Stimulated activated CD8-positive, alpha-beta memory T cell treated with anti-CD3 and anti-CD28 coated beads, Interleukin-12 subunit alpha, Interleukin-12 subunit beta, amount 100 ng/mL, for 1 hour (primary cell): ENCODE results near the gene CLMP.

Source experiments
- DNase-seq: peaks from one replicate; pipeline ENCODE4 v3.0.0-alpha.2; 2020; ENCODE audit warnings: low read depth

Gene CLMP

GRCh38 chr11:123055191-123055901, 139.7 kb downstream of the CLMP start:
- no peak for DNase-seq

GRCh38 chr11:123054301-123055065, 140.6 kb downstream of the CLMP start:
- no peak for DNase-seq

DNA sequence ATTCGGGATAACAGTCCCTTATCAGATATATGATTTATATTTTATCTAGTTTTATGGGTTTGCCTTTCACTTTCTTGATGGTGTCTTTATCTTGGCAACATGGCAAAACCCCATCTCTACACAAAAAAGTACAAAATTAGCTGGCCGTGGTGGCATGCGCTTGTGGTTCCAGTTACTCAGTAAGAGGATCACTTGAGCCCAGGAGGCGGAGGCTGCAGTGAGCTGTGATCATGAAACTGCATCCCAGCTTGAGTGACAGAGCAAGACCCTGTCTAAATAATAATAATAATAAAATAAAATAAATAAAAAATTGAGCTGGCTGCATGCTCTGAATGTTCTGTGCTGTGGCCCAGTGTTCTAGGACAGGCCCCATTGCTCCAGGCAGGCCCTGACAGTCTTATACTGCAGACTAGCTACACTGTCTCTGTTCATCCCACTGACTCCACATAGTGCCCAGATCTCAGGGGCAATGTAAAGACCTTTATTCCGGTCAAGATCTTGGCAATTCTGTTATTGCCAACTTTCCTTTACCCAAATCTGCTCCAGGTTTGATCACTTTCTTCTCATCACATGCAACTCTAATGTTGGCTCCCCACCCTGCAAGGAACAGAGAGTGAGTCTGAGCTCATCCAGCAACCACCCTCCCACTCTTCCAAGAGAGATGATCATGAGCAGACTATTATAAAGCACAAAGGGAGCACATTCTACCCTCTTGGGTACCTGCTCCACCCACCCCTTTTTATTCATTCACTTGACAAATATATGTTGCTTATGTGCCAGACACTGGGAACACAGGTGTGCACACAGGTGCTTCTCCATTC, 141.9 kb downstream of the CLMP start:
- DNase-seq, result no peak

DNA sequence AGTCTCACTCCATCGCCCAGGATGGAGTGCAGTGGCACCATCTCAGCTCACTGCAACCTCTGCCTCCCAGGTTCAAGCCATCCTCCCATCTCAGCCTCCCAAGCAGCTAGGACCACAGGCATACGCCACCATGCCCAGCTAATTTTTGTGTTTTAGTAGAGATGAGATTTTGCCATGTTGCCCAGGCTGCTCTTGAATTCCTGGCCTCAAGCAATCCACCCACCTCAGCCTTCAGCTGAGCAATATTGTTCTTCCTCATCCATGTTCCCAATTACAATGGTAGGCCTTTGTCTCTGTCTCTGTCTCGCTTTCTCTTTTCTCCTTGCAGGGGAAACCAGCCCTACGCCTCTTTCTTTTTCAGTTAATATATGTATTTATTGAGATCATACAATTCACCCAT, 143.4 kb downstream of the CLMP start:
- no peak for DNase-seq

GRCh38 chr11:123051146-123051545, 143.9 kb downstream of the CLMP start:
- no peak for DNase-seq

DNA sequence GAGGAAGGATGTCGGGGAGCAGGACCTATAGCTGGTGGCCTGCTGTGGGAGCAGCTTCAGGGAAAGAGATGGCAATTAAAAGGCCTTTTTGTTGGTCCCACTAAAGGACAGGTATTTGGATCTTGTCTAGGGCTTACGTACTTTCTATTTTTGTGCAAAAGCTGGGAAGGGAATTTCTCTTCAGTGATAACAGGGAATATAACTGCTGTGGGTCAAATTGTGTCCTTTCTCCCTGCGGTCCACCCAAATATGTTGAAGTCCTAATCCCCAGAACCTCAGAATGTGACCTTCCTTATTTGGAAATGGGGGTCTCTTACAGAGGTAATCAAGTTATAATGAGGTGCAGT, 147.1 kb downstream of the CLMP start:
- DNase-seq, result no peak

DNA sequence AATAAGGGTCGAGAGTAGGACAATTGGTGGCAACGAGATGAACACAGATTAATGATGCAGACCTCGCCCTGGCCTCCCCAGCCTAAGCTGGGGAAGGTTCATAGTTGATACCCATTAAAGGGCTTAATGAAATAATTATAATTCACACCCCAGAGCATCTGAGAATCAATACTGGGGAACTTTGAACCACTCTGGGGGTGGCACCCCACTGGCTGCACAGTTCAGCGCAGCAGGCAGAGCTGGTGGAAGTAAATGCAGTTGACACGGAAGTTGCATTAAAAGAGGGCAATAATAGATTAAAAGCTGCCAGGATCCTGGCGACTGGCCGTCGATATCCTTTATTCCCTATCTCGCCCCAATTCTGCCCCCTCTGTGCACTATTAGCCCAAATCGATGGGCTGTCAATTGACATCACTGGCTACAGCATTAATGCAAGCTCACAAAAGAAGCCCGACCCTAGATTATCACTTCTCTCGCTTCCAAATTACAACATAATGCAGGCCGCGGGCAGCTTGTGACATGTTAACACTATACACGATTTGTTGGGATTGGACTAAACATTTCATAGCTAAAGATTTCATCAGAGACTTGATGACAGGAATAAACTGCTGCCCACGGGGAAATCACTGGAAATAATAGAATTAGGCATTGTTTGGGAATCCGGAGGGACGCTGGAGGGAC, 147.6 kb downstream of the CLMP start:
- no peak for DNase-seq

DNA sequence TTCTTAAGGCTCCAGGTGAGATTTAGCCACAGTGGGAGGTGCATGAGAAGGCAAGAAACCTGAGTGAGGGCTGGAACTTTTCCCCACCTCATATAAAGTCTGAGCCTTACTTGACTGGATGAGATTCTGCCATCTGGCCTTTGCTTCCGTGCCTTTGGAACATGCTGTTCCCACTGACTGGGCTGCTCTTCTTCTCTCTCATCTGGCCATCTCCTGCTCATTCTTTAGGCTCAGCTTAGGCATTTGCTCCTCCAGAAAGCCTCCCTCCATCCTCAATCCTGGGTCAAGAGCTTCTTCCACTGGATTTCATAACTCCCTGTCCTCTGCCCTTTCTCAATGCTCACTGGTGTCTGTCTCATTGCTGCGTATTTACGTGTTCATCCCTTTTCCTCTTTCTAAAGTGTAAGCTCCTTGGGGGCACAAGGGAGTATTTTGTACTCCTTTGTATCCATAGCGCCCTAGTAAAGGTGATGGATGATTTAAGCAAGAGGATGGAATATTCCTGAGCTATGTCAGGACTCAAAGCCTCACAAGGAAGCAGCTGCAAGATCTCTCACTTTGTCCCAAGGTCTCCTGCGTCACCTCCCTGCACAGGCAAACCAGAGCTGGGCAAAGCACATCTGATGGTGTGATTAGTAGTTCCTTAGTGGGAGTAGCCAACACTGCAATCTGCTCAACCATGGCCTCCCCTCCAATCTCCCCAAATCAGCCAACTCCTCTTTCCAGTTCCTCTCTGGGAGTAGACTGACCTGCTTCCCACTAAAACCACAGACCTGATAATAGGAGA, 148.4 kb downstream of the CLMP start:
- DNase-seq, result no peak

- no peak for DNase-seq
These were observed 149.9 kb downstream of the CLMP start for GRCh38 chr11:123045101-123045500.

GRCh38 chr11:123041185-123041584, 153.9 kb downstream of the CLMP start:
- no peak for DNase-seq

DNA sequence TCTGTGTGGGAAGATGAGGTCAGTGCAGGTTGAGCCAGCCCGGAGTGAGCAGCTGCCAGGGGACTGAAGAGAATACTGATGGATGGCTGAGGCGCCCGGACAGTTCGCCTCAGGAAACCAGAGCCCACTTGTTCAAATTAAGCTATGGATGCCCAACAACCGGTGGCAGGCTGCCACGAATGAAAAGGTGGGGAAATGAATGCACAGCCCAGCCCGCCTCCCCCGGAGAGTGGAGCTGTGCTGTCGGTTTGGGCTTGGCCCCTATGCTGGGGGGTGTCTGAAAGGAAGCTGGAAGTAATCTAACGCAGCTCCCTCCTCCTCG, 155.0 kb downstream of the CLMP start:
- no peak for DNase-seq

DNA sequence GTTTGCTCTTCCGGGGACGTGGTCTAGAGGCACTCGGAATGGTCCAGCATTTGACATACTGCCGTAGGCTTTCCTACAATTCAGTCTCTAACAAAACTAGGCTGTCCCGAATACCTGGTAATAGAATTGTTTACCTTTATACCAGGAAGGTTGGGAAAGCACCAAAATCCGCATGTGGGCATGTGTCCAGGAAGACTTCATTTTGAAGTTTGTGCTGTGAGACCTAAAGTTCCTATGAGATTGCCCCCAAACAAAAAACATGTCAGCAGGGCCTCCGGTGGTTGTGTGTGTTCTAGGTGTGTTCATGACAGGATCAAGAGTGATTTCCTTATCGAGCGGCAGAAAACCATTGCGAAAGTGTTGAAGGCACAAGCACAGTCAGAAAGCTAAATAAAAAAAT, 159.2 kb downstream of the CLMP start:
- no peak for DNase-seq

DNA sequence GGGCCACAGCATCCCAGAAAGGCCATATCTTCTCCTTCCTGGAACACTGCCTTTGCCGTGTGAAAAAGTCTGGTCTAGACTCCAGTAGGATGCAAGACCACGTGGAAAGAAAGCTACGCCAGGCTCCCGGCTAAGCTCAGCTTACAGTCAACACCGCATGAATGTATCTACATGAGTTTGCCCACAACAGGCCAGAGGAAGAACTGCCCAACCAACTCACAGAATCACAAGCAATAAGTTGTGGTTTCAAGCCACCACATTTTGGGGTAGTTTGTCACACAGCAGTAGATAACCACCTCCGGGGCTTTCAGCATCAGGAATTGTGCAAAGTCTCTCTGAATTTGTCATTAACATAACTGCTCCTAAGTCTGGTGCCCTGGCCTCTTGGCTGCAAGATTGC, 160.5 kb downstream of the CLMP start:
- no peak for DNase-seq

DNA sequence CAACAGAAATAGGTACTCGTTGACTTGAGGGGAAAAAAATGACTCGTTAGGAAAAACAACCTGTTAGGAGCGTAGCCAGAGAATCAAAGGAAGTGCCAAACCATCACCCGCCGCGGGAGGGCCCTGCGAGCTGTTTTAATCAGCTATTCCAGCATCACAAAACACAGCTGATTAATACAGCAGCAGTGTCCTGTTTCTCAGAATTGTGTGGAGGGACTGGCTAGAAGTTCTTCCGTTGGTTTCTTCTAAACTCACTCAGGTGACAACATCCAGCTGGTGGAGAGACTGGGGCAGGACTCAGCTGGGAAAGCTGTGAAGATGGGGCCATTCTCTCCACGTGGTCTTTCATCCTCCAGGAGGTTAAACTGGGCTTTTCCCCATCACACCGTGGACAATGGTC, 161.2 kb downstream of the CLMP start:
- no peak for DNase-seq

DNA sequence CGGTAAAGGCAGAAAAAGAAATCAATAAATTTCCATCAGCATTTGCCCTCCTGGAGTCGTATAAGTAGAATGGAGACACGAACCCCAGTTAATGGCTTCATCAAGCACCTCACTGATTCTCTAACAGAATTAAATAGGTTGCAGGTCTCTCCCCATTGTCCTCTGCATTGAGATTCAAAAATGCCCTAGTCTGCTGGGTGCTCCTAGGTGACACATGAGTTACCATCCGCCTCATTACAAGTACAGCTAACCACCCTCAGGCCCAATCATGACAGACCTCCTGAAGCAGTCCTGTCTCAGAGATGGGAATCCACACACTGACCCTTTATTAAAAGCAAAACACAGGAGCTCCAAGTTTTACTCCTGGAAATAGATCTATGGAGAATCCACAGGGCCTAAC, 164.5 kb downstream of the CLMP start:
- DNase-seq, result no peak

- DNase-seq, result no peak
These were observed 174.1 kb downstream of the CLMP start for GRCh38 chr11:123020968-123021367.
